ENCODE results near the gene RNF220.

DNA sequence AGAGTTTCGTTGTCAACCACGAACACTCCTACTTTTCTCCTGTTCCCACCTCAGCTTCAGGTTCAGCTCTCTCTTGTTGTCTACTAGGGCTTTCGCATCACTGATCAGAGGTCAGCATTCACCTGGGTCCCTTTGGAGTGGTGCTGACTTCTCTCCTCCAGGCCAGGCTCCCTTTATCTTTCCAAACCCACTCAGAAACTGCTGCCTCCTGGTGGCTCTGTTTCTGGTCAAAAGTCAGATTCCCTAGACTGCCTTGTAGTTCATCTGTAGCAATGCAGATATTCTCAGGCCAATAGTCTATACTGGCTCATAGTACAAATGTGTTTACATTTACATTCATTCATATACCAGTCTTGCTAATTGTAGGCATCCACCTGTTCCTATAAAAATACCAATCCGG is 43.6 kb upstream of the RNF220 start:
- TF ChIP-seq EZH2 (IDR thresholded peaks at IDR 0.05; ENCODE audit: borderline replicate concordance, low read depth, low read length, severe bottlenecking) (no peak), POLR2AphosphoS5 (IDR thresholded peaks at IDR 0.05; ENCODE audit: insufficient read depth, low read depth, low read length) (no peak), POLR2A (IDR thresholded peaks at IDR 0.05; ENCODE audit: low read depth, low read length) (no peak), GATA2 (IDR thresholded peaks at IDR 0.05; ENCODE audit: insufficient read depth, insufficient read length, low read depth, low read length) (no peak)
- TF ChIP-seq, protein P1, sequence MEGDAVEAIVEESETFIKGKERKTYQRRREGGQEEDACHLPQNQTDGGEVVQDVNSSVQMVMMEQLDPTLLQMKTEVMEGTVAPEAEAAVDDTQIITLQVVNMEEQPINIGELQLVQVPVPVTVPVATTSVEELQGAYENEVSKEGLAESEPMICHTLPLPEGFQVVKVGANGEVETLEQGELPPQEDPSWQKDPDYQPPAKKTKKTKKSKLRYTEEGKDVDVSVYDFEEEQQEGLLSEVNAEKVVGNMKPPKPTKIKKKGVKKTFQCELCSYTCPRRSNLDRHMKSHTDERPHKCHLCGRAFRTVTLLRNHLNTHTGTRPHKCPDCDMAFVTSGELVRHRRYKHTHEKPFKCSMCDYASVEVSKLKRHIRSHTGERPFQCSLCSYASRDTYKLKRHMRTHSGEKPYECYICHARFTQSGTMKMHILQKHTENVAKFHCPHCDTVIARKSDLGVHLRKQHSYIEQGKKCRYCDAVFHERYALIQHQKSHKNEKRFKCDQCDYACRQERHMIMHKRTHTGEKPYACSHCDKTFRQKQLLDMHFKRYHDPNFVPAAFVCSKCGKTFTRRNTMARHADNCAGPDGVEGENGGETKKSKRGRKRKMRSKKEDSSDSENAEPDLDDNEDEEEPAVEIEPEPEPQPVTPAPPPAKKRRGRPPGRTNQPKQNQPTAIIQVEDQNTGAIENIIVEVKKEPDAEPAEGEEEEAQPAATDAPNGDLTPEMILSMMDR (IDR thresholded peaks at IDR 0.05; ENCODE audit: extremely low read depth in 1 of 2, insufficient read depth in 1 of 2, low read depth in 1 of 2, low read length in 2 of 2), result no peak
